Fibroblast of mammary gland (primary cell): ENCODE results near the gene DDX10.

Experiments used
- DNase-seq: peaks from one replicate; pipeline ENCODE4 v3.0.0-alpha.2; 2010; ENCODE audit warnings: low read depth
- H3K4me3 ChIP-seq: 2 replicates; pipeline ENCODE4 v1.5.1; 2011; ENCODE audit warnings: low read depth, mild to moderate bottlenecking, low read length, moderate library complexity; ENCODE audit not compliant: control insufficient read depth
- TF ChIP-seq, protein P1 (sequence below): conservative IDR thresholded peaks from 2 replicates; pipeline ENCODE4 v1.5.1; 2011; ENCODE audit warnings: low read depth, low read length, inconsistent platforms; ENCODE audit not compliant: control insufficient read depth, insufficient read depth

The DDX10 gene

DNA sequence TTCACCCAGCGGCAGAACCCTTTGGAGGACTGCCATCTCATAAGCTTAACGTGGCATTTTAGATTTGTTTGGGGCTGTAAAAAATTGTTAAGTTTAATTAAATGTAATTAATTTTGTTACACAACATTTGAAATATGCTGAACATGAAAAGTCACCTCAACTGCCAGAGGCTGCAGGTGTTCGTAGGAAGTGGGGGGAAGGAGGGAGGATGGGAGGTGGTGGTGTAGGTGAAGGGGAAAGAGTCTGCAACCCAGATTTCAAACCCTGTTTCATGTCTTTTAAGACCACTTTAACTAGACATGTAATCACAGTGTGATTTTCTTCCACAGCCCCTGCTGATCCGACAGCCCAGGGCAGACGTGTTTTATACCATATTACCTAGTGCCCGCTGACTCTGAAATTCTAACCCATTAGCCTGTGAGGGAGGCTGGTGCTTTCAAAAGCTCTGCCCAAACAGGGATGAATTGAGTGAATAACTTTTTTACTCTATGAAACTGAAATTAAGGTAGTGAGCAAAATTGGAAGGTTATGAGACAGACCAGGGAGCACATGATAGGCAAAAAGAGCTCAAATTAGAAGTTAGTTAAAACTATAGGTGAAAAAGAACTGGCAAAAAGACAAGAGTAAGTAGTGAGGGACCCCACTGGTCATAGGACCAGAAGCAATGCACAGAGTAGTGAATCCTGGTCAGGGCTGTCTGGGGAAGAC, 279.8 kb downstream of the DDX10 start:
- TF ChIP-seq, protein P1, sequence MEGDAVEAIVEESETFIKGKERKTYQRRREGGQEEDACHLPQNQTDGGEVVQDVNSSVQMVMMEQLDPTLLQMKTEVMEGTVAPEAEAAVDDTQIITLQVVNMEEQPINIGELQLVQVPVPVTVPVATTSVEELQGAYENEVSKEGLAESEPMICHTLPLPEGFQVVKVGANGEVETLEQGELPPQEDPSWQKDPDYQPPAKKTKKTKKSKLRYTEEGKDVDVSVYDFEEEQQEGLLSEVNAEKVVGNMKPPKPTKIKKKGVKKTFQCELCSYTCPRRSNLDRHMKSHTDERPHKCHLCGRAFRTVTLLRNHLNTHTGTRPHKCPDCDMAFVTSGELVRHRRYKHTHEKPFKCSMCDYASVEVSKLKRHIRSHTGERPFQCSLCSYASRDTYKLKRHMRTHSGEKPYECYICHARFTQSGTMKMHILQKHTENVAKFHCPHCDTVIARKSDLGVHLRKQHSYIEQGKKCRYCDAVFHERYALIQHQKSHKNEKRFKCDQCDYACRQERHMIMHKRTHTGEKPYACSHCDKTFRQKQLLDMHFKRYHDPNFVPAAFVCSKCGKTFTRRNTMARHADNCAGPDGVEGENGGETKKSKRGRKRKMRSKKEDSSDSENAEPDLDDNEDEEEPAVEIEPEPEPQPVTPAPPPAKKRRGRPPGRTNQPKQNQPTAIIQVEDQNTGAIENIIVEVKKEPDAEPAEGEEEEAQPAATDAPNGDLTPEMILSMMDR: no peak

DNA sequence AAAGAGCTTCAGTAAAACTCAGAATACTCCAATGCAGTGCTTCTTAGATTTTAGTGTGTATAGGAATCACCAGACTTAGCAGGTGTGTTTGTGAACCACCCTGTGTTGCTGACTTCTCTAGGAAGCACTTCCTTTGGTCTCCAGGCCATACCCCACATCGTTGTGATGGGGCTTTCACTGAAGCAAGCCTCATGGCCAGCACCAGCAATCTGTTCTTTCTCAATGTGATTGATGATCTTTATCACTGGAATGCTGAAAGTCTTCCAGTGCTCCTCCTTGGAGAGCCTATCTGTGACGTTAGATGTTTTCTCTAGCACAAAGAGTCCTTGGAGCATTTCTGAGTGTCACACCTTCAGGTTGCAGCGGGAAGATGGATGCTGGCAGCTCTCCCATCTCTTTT, 280.5 kb downstream of the DDX10 start:
- DNase-seq: no peak
- H3K4me3 ChIP-seq: no peak overlapping the region
- TF ChIP-seq, protein P1: no peak

More for the DNA sequence above, 279.8 kb downstream of the DDX10 start:
- DNase-seq: no peak
- no peak overlapping the region for H3K4me3 ChIP-seq

DNA sequence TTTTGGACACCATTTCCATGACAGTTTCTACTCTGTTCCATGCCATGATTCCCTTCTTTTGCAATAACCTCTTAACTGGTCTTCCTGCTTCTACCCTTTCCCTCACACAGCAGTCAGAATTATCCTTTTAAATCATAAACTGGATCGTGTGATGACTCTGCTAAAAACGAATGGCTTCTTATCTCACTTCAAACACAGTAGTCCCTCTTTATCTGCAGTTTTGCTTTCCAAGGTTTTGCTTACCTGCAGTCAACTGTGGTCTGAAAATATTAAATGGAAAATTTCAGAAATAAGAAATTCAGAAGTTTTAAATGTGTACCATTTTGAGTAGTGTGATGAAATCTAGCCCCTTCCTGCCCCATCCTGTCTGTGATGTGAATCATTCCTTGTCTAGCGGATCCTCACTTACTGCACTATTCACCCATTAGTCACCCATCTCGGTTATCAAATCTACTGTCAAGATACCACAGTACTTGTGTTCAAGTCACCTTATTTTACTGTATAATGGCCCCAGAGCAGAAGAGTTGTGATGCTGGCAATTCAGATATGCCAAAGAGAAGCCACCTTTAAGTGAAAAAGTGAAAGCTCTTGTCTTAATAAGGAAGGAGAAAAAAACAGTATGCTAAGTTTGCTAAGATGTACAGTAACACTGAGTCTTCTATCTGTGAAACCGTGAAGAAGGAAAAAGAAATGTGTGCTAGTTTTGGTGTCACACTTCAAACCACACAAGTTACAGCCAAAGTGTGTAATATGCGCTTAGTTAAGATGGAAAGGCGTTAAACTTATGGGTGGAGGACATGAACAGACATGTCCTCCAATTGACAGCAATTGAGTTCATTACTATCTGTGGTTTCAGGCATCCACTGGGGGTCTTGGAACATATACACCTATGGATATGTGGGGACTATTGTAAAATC, 283.0 kb downstream of the DDX10 start:
- TF ChIP-seq, protein P1: no peak
- no peak overlapping the region for H3K4me3 ChIP-seq
- DNase-seq: peak; percentile 80

DNA sequence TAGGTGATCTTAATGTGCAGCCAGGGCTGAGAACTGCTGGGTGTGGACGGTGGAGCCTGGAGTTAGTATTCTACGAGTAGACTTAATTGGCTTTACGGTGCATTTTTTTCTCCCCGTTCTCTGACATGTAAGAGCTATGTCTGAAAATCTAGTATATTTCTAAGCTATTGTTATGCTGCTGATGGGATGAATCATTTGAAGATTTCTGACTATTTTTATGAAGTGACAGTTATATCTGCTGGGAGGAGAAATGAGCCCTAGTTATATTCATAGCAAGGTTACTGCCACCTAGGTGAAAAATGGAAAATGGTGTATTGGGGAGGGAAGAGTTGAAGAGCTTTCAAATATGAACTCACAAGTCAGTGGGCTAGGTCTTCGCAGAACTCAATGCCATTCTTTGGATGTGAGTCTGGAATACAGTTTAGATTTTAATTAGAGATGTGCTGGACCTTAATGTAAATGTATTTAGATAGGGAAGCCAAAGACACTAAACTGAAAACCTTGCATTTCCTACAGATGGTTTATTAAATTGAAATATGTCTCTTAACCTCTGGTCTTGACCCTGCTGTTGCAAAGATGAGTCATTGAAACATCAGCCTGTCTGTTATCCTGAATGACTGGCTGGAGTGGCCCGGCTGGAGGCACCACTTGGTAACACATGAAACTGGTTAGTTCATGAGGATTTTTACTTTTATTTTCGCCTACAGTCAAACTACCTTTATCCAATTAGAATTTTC, 293.7 kb downstream of the DDX10 start:
- TF ChIP-seq, protein P1: no peak
- no peak overlapping the region for H3K4me3 ChIP-seq
- peak; percentile 84 for DNase-seq

DNA sequence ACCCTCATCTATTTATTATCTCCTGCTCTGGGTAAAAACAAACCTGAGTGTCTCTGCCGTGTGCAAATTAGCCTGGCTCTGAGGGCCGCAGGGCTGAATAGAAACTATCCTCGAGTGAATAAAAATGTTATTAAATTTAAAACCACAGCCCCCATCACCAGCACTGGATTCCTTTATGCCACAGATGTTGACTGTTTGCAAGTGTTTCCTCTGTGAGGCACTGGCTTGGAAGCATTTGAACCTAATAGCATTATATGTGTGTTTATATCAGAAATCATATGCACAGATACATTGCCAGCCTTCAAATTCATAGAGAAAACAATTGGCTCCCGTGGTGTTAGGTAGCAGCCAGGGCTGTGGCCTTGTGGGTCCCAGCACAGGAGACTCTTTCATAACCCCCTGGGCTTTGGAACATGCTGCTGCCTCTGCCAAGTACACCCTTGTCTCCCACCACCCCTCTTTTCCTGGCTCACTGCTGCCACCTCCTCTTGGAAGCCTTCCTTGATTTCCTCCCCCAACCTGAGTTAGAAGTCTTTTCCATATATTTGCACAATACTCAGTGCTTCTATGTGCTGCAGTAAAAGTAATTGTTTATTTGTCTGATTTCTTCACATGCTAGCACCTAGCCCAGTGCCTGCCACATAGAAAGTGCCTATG, 294.4 kb downstream of the DDX10 start:
- TF ChIP-seq, protein P1: no peak
- H3K4me3 ChIP-seq: no peak overlapping the region
- DNase-seq: peak; percentile 38

DNA sequence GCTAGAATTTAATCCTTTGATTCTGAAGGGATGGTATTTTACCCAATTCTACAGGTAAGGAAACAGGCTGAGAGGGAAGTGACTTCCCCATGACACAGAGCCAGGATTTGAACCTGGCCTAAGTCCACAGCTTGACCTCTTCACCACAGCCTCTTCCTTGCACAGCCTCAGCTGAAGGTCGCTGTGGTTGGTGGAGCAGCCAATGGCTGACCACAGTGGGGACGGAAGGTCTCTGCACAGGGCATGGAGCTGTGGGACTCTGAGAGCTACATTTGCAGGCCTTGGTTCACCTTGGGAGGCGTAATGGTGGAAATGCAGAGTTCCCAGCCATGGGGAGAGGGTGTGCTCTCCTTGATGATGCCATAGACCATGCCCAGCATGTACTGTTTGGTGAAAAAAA, 295.0 kb downstream of the DDX10 start:
- TF ChIP-seq, protein P1: no peak
- DNase-seq: no peak
- H3K4me3 ChIP-seq: no peak overlapping the region
